ENCODE data around the gene PDE3A. TPM values are rescaled to one million over a fixed set of nuclear protein-coding genes. Genes with fewer than 3 reads are reported as not detected.

PDE3A gene
- total RNA-seq, 6 experiments from 2014 or later = 0.79 to 2.4 (median 1.3) TPM

DNA sequence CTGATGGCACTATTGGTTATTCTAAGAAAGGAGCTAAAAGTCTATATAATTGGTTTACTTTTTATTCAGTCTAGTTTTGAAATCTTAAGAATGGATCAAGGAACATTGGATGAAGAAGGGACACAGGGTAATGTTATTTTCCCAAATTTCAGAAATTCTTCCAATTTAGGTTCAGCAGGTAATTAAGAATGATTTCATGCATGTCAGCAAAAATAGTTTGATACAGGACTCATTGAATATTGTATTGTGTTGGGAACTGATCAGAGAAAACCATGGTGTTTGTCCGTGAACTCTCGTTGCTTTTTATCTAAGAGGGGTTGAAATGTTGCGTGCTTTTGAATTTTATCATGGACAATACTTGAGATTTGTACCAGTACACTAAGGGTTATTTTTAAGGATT lies 58.6 kb downstream of the PDE3A start:
- Histone ChIP-seq H3K36me3 (no peaks in the 10 kb centered on the region), H3K27ac (no peak overlapping the region), H3K27me3 (no peaks in the 10 kb centered on the region), H3K9me3 (no peaks in the 10 kb centered on the region), H3K4me3 (no peak overlapping the region), H3K4me1 (no peaks in the 10 kb centered on the region)
- no peak for TF ChIP-seq POLR2A (IDR thresholded peaks at IDR 0.05)
- TF ChIP-seq, protein P1, sequence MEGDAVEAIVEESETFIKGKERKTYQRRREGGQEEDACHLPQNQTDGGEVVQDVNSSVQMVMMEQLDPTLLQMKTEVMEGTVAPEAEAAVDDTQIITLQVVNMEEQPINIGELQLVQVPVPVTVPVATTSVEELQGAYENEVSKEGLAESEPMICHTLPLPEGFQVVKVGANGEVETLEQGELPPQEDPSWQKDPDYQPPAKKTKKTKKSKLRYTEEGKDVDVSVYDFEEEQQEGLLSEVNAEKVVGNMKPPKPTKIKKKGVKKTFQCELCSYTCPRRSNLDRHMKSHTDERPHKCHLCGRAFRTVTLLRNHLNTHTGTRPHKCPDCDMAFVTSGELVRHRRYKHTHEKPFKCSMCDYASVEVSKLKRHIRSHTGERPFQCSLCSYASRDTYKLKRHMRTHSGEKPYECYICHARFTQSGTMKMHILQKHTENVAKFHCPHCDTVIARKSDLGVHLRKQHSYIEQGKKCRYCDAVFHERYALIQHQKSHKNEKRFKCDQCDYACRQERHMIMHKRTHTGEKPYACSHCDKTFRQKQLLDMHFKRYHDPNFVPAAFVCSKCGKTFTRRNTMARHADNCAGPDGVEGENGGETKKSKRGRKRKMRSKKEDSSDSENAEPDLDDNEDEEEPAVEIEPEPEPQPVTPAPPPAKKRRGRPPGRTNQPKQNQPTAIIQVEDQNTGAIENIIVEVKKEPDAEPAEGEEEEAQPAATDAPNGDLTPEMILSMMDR (IDR thresholded peaks at IDR 0.05) = no peak
- WGBS (ENCODE audit: insufficient coverage, low coverage, low lambda C conversion rate, missing lambda C conversion rate) = 72% methylated on average over 3 of the region's 3 CpGs
- no peak for DNase-seq
- no peak for ATAC-seq
- intact Hi-C loops (cut with DNase I) = no loop called here

DNA sequence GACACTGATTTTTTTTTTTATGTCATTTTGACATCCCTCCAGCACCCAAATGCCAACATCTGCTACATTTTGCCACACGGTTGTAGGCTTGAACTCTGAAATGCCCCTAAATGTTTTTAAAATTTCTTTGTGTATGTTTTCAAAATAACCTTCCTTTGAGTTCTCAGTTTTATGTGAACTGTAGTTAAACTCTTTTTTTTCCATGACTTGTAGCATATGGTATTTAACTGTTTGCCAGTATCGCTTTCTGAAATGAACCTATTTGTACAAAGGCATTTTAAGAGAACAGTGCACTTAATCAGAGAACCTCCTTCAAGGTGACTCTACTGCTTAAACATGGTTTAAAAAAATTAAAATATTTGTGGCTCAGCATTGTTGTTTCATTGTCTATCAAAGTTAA lies 61.5 kb downstream of the PDE3A start:
- Histone ChIP-seq H3K9me3 (no peaks in the 10 kb centered on the region), H3K4me3 (no peak overlapping the region), H3K27me3 (no peaks in the 10 kb centered on the region), H3K36me3 (no peaks in the 10 kb centered on the region), H3K4me1 (no peaks in the 10 kb centered on the region), H3K27ac (no peak overlapping the region)
- WGBS (ENCODE audit: insufficient coverage, low coverage, low lambda C conversion rate, missing lambda C conversion rate) = 51% methylated on average over 2 of the region's 2 CpGs
- intact Hi-C loops (cut with DNase I) = no loop called here
- DNase-seq = no peak
- ATAC-seq = no peak
- TF ChIP-seq, protein P1 (IDR thresholded peaks at IDR 0.05) = no peak
- TF ChIP-seq POLR2A (IDR thresholded peaks at IDR 0.05) = no peak

DNA sequence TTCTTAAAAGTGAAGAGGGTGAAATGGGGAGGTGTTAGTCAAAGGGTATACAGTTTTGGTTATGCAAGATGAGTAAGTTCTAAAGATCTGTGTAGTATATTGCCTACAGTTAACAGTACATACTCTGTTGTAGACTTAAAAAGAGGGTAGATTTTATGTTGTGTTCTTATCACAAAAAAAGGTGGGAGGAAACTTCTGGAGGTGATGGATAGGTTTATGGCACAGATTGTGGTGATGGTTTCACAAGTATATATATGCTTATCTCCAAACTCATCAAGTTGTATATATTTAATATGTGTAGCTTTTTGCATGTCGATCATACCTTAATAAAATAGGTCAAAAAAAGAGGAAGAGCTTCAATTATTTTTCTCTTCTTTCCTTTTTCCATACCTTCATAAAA lies 64.0 kb downstream of the PDE3A start:
- H3K36me3 ChIP-seq = no peaks in the 10 kb centered on the region
- DNase-seq (no peak), ATAC-seq (no peak)
- TF ChIP-seq POLR2A (IDR thresholded peaks at IDR 0.05) = no peak
- TF ChIP-seq, protein P1 (IDR thresholded peaks at IDR 0.05) = no peak
- H3K4me1 ChIP-seq = no peaks in the 10 kb centered on the region
- no peak overlapping the region for H3K4me3 ChIP-seq
- H3K27ac ChIP-seq = no peak overlapping the region
- WGBS (ENCODE audit: insufficient coverage, low coverage, low lambda C conversion rate, missing lambda C conversion rate) = 50% methylated on average over 1 of the region's 1 CpG
- no peaks in the 10 kb centered on the region for H3K9me3 ChIP-seq
- no peaks in the 10 kb centered on the region for H3K27me3 ChIP-seq
- intact Hi-C loops (cut with DNase I) = no loop called here

DNA sequence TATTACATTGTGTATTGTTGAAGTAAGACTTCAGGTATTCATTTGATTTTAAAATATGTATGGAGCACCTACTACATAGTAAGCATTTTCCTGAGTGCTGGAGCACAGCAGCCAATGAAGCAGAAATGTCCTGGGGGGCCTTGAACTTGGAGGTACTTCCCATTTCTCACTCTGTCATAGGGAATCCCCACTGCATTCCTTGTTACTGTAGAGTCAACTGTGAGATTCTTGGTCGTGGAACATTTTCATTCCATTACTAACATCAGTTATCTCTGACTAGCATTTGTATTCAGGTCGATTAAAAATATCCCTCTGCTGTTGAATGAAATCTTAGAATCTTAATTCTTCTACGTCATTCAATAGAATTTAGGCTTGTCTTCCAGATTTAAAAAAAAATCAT lies 66.7 kb downstream of the PDE3A start:
- H3K27ac ChIP-seq = no peak overlapping the region
- no peak for ATAC-seq
- TF ChIP-seq, protein P1 (IDR thresholded peaks at IDR 0.05) = no peak
- no peak for TF ChIP-seq POLR2A (IDR thresholded peaks at IDR 0.05)
- no peaks in the 10 kb centered on the region for H3K27me3 ChIP-seq
- H3K4me3 ChIP-seq = no peak overlapping the region
- intact Hi-C loops (cut with DNase I) = no loop called here
- no peak for DNase-seq
- H3K4me1 ChIP-seq = no peaks in the 10 kb centered on the region
- 56% methylated on average over 3 of the region's 3 CpGs for WGBS (ENCODE audit: insufficient coverage, low coverage, low lambda C conversion rate, missing lambda C conversion rate)
- H3K36me3 ChIP-seq = no peaks in the 10 kb centered on the region
- H3K9me3 ChIP-seq = no peaks in the 10 kb centered on the region

DNA sequence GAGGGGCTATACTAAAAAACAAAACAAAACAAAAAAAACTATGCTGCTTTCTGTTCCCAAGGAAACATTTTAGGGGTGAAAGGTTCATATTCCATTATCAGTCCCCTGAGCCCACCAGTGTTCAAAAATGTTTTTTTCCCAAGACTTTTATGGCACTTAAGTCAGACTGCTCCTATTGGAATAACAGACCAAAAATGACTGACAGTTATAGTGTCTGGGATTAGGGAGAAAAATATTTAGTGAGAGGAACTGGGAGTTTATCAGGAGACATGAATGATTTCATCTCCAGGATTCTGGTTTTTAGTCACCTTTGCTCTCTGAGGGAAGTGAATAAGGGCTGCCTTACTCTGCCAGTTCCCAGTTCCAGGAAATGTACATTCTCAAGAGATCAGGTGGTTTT lies 68.0 kb downstream of the PDE3A start:
- intact Hi-C loops (cut with DNase I) = no loop called here
- no peak for ATAC-seq
- H3K27ac ChIP-seq = no peak overlapping the region

More for the DNA sequence above, 68.0 kb downstream of the PDE3A start:
- no peak overlapping the region for H3K4me3 ChIP-seq
- no peak for DNase-seq
- no peaks in the 10 kb centered on the region for H3K4me1 ChIP-seq
- H3K36me3 ChIP-seq = no peaks in the 10 kb centered on the region
- no peaks in the 10 kb centered on the region for H3K9me3 ChIP-seq
- H3K27me3 ChIP-seq = no peaks in the 10 kb centered on the region
- TF ChIP-seq, protein P1 (IDR thresholded peaks at IDR 0.05) = no peak
- no peak for TF ChIP-seq POLR2A (IDR thresholded peaks at IDR 0.05)
